ENCODE results near the gene FAM131C.
A peak's percentile ranks its signal among the peaks of the same experiment; 100 is the strongest.
"Not testable (repeated sequence)": the region's sequence is repeated elsewhere in the genome, so short reads cannot be mapped to it uniquely, and the experiment has no call there.

The FAM131C gene

DNA sequence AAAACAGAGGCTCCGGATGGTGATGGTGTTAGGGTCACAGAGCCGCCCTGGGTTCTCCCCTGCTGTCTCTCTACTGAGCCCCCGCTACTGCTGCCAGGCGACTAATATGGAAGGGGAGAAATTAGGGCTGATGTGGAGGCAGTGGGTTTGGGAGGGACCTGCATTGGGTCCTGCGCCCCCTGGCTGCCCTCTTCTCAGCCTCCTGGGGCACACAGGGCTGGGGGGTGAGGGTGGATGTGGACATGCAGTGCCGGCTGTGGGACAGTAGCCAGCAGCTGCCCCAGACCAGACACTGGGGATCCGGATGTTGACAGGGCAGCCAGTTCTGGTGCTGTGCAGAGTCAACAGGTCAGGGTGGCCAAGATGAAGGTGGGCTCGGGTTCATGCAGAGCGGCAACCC lies 31.4 kb downstream of the FAM131C start:
- no peak overlapping the region for H3K4me3 ChIP-seq (ENCODE audit: low read depth, low read length)

GRCh38 chr1:16041200-16041599 lies 32.3 kb downstream of the FAM131C start:
- no peak overlapping the region for H3K4me3 ChIP-seq (ENCODE audit: low read depth, low read length)

DNA sequence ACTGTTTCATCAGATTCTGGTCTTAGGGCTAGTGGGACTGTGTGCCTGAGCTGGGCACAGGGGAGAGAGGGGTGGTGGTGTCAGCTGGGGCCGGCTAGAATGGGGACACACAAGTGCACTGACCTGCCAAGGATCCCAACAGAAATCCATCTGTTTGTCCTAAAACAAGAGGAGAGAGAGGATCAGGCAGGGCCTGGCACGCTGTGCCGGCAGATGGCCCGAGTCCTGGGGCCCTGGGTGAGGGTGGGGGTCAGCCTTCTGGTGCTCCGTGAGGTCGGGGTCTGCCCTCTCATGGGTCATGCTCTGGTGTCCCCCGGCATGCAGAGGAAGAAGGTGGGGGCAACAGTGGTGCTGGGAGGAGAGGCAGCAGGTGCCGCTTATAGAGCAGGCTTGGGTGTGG lies 33.6 kb downstream of the FAM131C start:
- not testable (repeated sequence) for H3K4me3 ChIP-seq (ENCODE audit: low read depth, low read length)

- H3K4me3 ChIP-seq (ENCODE audit: low read depth, low read length): no peak overlapping the region
Measured at GRCh38 chr1:16038620-16038912, 34.9 kb downstream of the FAM131C start.

GRCh38 chr1:16036461-16036860 lies 37.0 kb downstream of the FAM131C start:
- H3K4me3 ChIP-seq (ENCODE audit: low read depth, low read length): not testable (repeated sequence)

GRCh38 chr1:16033103-16033632 lies 40.3 kb downstream of the FAM131C start:
- H3K4me3 ChIP-seq (ENCODE audit: low read depth, low read length): not testable (repeated sequence)

DNA sequence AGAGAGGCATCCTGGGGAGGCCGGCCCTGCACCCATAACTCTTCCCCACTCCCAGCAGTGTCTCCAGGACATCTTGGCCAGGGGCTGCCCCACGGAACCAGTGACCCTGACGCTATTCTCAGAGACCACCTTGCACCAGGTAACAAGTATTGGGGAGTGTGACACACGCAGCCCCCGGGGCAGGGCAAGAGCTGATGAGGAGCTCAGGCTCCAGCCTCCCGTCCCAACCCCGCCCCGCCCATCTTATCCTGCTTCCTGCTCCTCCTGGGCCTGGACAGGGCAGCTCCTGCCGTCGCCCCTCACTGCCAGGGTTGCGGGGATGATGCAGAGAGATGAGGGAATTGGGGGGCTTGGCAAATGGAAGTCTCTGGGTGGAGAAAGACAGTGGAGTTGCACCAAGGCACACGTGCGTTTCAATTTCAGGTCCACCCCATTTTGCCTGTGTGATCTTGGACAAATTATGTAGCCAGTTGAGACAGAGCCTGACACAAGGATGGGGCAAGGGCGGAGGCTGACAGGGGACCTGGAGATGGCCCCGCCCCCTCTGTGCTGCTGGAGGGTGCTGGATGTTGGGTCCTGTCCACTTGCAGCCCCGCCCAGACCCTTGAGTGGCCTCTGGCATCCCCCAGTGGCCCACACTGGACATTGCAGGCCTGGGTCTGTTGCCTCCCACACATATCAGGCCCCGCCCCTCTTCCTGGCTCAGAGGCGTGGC lies 40.9 kb downstream of the FAM131C start:
- H3K4me3 ChIP-seq (ENCODE audit: low read depth, low read length): no peak overlapping the region

DNA sequence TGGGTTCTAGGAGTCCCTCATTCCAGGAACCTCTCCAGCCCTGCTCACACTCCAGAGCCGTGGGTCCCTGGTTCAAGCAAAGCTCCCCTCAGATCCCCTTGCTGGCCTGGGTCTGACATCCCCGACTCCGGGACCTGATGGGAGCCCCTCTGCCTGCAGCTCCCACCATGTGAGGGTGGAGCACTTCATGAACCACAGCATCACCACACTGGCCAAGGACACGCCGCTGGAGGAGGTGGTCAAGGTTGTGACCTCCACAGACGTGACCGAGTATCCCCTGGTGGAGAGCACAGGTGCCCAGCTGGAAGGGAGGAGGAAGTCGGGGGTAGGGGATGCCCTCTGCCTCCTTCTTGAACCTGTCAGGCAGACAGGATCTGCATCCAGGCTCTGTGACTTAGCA lies 41.9 kb downstream of the FAM131C start:
- no peak overlapping the region for H3K4me3 ChIP-seq (ENCODE audit: low read depth, low read length)

DNA sequence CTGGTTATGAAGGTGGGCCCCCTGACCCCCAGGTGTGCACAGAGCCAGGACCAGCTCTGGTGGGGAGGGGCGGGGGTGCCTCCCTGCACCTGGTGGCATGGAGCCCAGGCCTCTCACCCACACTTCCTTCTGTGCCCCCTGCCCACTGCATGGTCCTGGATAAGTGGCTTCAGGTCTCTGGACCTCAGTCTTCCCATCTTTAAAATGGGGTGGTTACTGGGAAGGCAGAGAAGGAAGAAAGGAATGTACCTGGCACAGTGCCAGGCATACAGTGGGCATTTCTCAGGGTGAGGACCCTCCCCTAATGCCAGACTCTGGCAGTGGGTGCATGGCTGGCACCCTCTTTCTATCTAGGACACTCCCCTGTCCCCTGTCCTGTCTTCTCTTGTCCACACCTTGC lies 44.2 kb downstream of the FAM131C start:
- no peak overlapping the region for H3K4me3 ChIP-seq (ENCODE audit: low read depth, low read length)

DNA sequence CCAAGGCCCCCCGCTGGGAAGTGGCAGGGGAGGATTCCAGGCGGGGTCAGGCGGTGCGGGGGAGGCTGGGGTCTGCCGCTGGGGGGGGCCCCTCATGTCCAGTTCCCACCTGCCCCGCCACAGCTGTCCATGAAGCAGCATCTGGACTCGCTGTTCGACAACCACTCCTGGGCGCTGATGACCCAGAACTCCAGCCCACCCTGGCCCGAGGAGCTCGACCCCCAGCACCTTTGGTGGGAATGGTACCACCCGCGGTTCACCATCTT lies 44.5 kb downstream of the FAM131C start:
- H3K4me3 ChIP-seq (ENCODE audit: low read depth, low read length): not testable (repeated sequence)

- H3K4me3 ChIP-seq (ENCODE audit: low read depth, low read length): no peak overlapping the region
Measured at GRCh38 chr1:16028237-16029002, 45.0 kb downstream of the FAM131C start.

DNA sequence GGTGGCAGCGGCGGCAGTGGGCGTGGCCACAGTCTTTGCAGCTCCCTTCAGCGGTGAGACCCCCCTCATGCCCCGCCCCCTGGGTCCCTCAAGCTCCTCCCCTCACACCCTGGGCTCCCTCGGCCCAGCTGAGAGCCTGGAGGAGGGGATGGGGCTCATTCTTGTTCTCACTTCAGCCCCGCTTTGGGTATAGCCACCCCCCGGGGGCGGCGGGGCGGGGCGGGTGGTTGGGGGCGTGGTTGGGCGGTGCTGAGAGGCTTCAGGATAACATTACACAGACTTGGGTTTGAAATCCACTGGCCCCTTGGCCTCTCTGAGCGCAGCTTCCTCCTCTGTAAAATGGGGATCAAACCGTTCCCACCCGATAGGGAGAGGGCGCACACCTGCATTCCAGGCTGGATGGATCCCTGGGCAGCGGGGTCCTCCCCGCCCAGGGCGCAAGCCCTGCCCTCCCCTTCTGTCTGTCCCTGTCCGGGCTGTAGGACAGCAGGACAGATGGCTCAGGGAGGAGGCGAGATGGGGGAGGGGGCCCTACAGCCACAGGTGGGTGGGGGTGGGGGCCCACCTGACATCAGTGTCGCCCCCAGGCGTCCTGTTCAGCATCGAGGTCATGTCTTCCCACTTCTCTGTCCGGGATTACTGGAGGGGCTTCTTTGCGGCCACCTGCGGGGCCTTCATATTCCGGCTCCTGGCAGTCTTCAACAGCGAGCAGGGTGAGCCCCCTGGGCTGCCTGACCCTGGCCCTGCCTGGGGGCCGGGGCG lies 46.5 kb downstream of the FAM131C start:
- peak overlapping the region; percentile 8 for H3K4me3 ChIP-seq (ENCODE audit: low read depth, low read length)

GRCh38 chr1:16026302-16026701 lies 47.1 kb downstream of the FAM131C start:
- peak overlapping the region; percentile 8 for H3K4me3 ChIP-seq (ENCODE audit: low read depth, low read length)

GRCh38 chr1:16023050-16023653 lies 50.3 kb downstream of the FAM131C start:
- no peak overlapping the region for H3K4me3 ChIP-seq (ENCODE audit: low read depth, low read length)

- no peak overlapping the region for H3K4me3 ChIP-seq (ENCODE audit: low read depth, low read length)
Measured at GRCh38 chr1:16022393-16022792, 51.1 kb downstream of the FAM131C start.

DNA sequence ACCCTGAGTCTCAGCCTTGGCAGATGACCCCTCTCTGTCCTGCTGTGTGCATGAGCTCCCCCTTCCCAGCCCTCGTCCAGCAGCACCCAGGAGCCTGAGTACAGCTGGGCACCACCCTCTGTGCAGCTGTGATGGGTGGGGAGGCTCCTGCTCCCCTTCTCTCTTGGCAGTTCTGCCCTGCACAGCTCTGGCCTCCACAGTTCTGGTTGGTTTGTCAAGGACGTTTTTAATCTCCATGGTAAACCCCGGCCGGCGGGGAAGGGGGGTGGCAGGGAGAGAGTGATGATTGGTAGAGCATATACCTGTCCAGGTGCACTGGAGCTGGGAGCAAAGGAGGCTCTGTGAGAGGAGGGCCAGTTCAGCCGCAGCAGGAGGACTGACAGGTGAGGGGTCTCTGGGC lies 51.8 kb downstream of the FAM131C start, which contains the start of gene CLCNKA:
Gene CLCNKA (plus strand): TSS at position 356 of the 400 bp plus-strand sequence. CDS start 584 bp downstream, outside the sequence.
- no peak within 1 kb of the TSS for H3K4me3 ChIP-seq (ENCODE audit: low read depth, low read length)

DNA sequence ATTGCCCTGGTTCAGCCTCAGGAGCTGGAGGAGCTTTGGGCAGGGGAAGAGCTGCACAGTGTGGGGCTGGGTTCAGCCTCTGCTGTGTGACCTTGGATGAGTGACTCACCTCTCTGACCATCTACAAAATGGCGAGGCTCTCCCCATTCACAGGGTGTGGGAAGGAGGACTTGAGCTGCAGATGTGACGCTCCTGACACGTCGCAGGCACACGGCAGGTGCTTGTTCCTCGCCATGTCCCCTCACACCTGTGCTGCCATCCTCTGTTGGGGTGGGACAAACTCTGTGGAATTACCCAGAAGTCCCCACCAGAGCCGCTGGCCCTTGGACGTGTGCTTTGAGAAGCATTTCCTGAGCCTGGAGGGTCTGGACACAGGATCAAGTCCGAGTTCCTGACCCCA lies 52.6 kb downstream of the FAM131C start:
- H3K4me3 ChIP-seq (ENCODE audit: low read depth, low read length): not testable (repeated sequence)

- no peak overlapping the region for H3K4me3 ChIP-seq (ENCODE audit: low read depth, low read length)
Measured at GRCh38 chr1:16020325-16020724, 53.1 kb downstream of the FAM131C start.

GRCh38 chr1:16019644-16020277 lies 53.7 kb downstream of the FAM131C start:
- H3K4me3 ChIP-seq (ENCODE audit: low read depth, low read length): no peak overlapping the region

DNA sequence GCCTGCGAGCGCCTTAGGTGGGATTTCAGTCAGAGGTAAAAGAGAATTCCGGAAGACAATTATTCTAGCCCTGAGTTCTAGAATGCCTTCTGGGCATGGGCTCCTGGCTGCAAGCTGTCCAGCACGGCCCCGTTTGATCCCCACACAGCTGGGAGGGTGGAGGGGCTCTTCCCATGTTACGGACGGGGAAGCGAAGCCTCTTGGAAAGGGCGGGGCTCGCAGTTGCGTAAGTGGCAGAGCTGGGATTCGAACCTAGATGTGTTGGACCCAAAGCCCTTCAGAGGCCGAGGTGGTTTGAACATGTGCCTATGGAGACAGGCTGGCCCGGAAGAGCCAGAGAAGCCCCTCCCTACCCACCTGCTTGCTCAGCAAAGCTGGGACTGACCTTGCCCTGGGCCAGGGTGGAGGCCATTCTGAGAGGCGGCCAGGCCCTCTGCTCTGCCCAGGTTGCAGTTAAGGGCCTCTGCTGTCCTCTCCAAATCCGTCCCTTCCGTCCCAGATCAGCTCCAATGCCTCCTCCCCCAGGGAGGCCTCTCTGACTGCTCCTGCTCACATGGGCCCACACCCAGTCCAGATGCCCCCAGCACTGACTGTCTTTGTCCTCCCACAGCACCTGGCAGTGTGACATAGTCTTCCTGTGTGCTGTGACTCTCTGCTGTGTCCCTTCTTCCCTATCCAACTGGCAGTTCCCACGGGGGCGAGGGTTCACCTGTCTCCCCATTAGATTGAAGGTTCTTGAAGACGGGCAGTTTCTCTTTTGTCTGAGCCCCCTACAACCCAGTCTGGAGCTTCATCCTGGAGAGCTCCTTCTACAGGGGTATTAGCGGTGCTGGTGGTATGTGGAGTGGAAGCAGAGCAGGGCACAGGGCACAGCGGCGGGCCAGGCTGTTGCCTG lies 54.5 kb downstream of the FAM131C start:
- H3K4me3 ChIP-seq (ENCODE audit: low read depth, low read length): no peak overlapping the region

All from iPS-11a (cell line).